CD14-positive monocyte (primary cell): ENCODE measurements around the gene KIRREL1. TPM values are rescaled to one million over a fixed set of nuclear protein-coding genes. Genes with fewer than 3 reads are reported as not detected.

ENCODE experiments used
- DNase-seq, 3 donors: peaks; one replicate each; pipeline ENCODE4 v3.0.0-alpha.2; 2011 to 2022
- H2AFZ ChIP-seq: 2 replicates; pipeline ENCODE4 v1.6.0; 2012; ENCODE audit warnings: mild to moderate bottlenecking, low read depth, low read length, inconsistent platforms; ENCODE audit not compliant: insufficient read depth, poor library complexity, severe bottlenecking
- H3K27ac ChIP-seq, 2 donors: 1 replicate in 1 of 2; 2 replicates in 1 of 2; pipeline ENCODE4 v1.5.1; 2012 to 2013; ENCODE audit warnings: low read length in 2 of 2, control low read depth in 1 of 2, inconsistent platforms in 1 of 2, low read depth in 1 of 2, mild to moderate bottlenecking in 1 of 2
- H3K27me3 ChIP-seq, 2 donors: one replicate each; pipeline versions ENCODE4 v1.6.0 to v1.6.1; 2011 to 2013; ENCODE audit warnings: low read length in 2 of 2; ENCODE audit not compliant: control insufficient read depth in 2 of 2, insufficient read depth in 2 of 2
- H3K36me3 ChIP-seq, 2 donors: replicated peaks in 1 of 2; 1 replicate in 1 of 2; 2 replicates in 1 of 2; pipeline versions ENCODE4 v1.5.1 to v1.6.1; 2012 to 2013; ENCODE audit warnings: low read length in 2 of 2, control low read depth in 1 of 2, inconsistent platforms in 1 of 2, mild to moderate bottlenecking in 1 of 2; ENCODE audit not compliant: insufficient read depth in 2 of 2, control insufficient read depth in 1 of 2
- H3K4me1 ChIP-seq, 2 donors: 1 replicate in 1 of 2; 2 replicates in 1 of 2; pipeline versions ENCODE4 v1.5.1 to v1.6.1; 2012 to 2013; ENCODE audit warnings: low read length in 2 of 2, control low read depth in 1 of 2, inconsistent platforms in 1 of 2, mild to moderate bottlenecking in 1 of 2, moderate library complexity in 1 of 2; ENCODE audit not compliant: insufficient read depth in 2 of 2, control insufficient read depth in 1 of 2
- H3K4me2 ChIP-seq: replicated peaks from 2 replicates; pipeline ENCODE3; 2012; ENCODE audit warnings: low read length, moderate library complexity, mild to moderate bottlenecking; ENCODE audit not compliant: poor library complexity, severe bottlenecking; ENCODE audit errors: extremely low read depth
- H3K4me3 ChIP-seq, 3 experiments: fragments of 200-600 bp in 1 of 3; sonication (generic) in 1 of 3; replicated peaks in 1 of 3; 1 replicate in 2 of 3; 2 replicates in 1 of 3; pipeline ENCODE4 v1.5.1; 2011 to 2013; ENCODE audit warnings: low read length in 3 of 3, mild to moderate bottlenecking in 3 of 3, control low read depth in 2 of 3, low read depth in 2 of 3, inconsistent platforms in 1 of 3, moderate library complexity in 1 of 3
- H3K79me2 ChIP-seq: 2 replicates; pipeline ENCODE4 v1.6.0; 2012; ENCODE audit warnings: mild to moderate bottlenecking, control low read depth, inconsistent platforms, low read length, moderate library complexity; ENCODE audit not compliant: insufficient read depth
- H3K9ac ChIP-seq: 2 replicates; pipeline ENCODE4 v1.6.0; 2017; ENCODE audit warnings: low read length, mild to moderate bottlenecking; ENCODE audit not compliant: insufficient read depth, poor library complexity, severe bottlenecking
- H3K9me3 ChIP-seq, 2 donors: replicated peaks in 1 of 2; 1 replicate in 1 of 2; 2 replicates in 1 of 2; pipeline versions ENCODE4 v1.5.1 to v1.6.1; 2012 to 2013; ENCODE audit warnings: low read length in 2 of 2, control low read depth in 1 of 2; ENCODE audit not compliant: control insufficient read depth in 1 of 2, insufficient read depth in 1 of 2
- H4K20me1 ChIP-seq: 2 replicates; pipeline ENCODE4 v1.6.0; 2012; ENCODE audit warnings: mild to moderate bottlenecking, low read length, control low read depth, moderate library complexity; ENCODE audit not compliant: insufficient read depth
- H3K27ac Mint-ChIP-seq, 7 donors: one replicate each; pipeline ENCODE4 v1.8.0; 2020; ENCODE audit warnings: mild to moderate bottlenecking in 7 of 7, mixed read lengths in 7 of 7, moderate library complexity in 6 of 7, inconsistent platforms in 2 of 7
- H3K27me3 Mint-ChIP-seq, 3 donors: one replicate each; pipeline ENCODE4 v1.8.0; 2021 to 2022; ENCODE audit warnings: low read depth in 3 of 3, mild to moderate bottlenecking in 3 of 3, mixed read lengths in 3 of 3, moderate library complexity in 3 of 3, inconsistent platforms in 1 of 3
- H3K36me3 Mint-ChIP-seq, 2 donors: one replicate each; pipeline ENCODE4 v1.8.0; 2020; ENCODE audit warnings: mixed read lengths in 2 of 2, inconsistent platforms in 1 of 2, mild to moderate bottlenecking in 1 of 2
- H3K4me1 Mint-ChIP-seq: one replicate; pipeline ENCODE4 v1.8.0; 2020; ENCODE audit warnings: mild to moderate bottlenecking, mixed read lengths
- H3K4me3 Mint-ChIP-seq, 2 donors: one replicate each; pipeline ENCODE4 v1.8.0; 2020; ENCODE audit warnings: mild to moderate bottlenecking in 2 of 2, mixed read lengths in 2 of 2, moderate library complexity in 1 of 2
- H3K9me3 Mint-ChIP-seq, 7 donors: one replicate each; pipeline ENCODE4 v1.8.0; 2020 to 2022; ENCODE audit warnings: mixed read lengths in 7 of 7, mild to moderate bottlenecking in 6 of 7, moderate library complexity in 6 of 7, inconsistent platforms in 2 of 7
- CTCF ChIP-seq: fragments of 200-600 bp; IDR thresholded peaks from one replicate; pipeline ENCODE4 v1.8.0; 2022; ENCODE audit warnings: antibody characterized with exemption, mild to moderate bottlenecking
- WGBS: methylation state at CpG from one replicate; pipeline ENCODE4 v1.1.5; 2013; ENCODE audit warnings: missing lambda C conversion rate; ENCODE audit not compliant: insufficient coverage; 5-methylcytosine and 5-hydroxymethylcytosine counted together
- intact Hi-C, 2 donors: fragments of 100-400 bp; cut with micrococcal nuclease; formaldehyde crosslinking; loops; one replicate each; pipeline versions ENCODE4 v1.15.0 to v1.15.1; 2023
- polyA plus RNA-seq, 3 donors: library from polyadenylated mRNA; depleted of rRNA in 1 of 3; unstranded in 2 of 3; stranded (reverse) in 1 of 3; fragments of 300-500 nt in 2 of 3; fragments of >200 nt in 1 of 3; fragmentation: Illumina TruSeq in 2 of 3; gene quantifications; 1 replicate in 2 of 3; 2 replicates in 1 of 3; pipeline ENCODE4 v1.2.3, GENCODE V29; 2012 to 2021

KIRREL1 gene
- polyA plus RNA-seq, 3 donors: not detected

- Histone ChIP-seq H3K9me3 (no peaks in the 10 kb centered on the region), H3K36me3 (no peaks in the 10 kb centered on the region), H3K4me2 (no peak overlapping the region), H3K4me3 (no peak overlapping the region), H3K4me1 (peaks cover 0 to 7% of the 10 kb centered on the region in 2 donors), H3K9ac (no peak overlapping the region), H3K79me2 (no peaks in the 10 kb centered on the region), H2AFZ (no peak overlapping the region), H3K27ac (no peak overlapping the region), H4K20me1 (no peaks in the 10 kb centered on the region), H3K27me3 (no peaks in the 10 kb centered on the region)
- intact Hi-C loops: no loop called here
- TF ChIP-seq CTCF: no peak
- Mint-ChIP-seq H3K9me3 (no peaks in the 10 kb centered on the region), H3K4me1 (peaks cover 8% of the 10 kb centered on the region), H3K27ac (no peak overlapping the region), H3K36me3 (no peaks in the 10 kb centered on the region), H3K27me3 (peaks cover 5 to 11% (median 8%) of the 10 kb centered on the region in 3 donors), H3K4me3 (no peak overlapping the region)
- no peak for DNase-seq
- no CpG with 5 or more reads among the region's 4 CpGs for WGBS
Measured at GRCh38 chr1:158019171-158019868, 25.9 kb downstream of the KIRREL1 start.

DNA sequence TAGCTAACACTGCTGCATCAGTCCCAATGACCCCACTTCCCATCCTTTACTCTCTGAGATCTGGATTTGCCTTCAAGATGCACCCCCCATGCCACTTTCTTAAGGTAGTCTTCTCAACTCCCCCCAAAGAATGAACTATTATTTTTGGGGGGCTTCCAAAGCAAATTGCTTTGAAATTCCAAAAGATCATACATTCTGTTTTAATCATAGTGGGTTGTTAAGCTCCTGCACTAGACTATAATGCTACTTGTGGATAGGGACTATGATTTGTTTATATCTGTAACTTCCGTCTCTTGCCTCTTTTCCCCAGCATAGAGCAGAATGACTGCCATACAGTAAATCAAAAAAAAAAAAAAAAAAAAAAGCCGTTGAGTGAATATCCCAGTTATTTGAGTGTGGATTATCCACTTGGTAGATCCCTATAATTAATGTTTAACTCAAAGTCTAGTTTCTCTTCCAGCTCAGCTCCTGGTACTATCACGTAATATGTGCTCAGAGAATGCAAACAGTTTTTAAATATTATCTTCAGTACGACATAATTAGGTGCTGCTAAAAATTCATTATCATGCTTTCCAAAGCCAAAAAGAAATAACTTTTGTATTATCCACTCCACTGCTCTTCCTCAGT lies 26.9 kb downstream of the KIRREL1 start:
- Histone ChIP-seq H4K20me1 (no peaks in the 10 kb centered on the region), H3K27ac (no peak overlapping the region), H3K9me3 (no peaks in the 10 kb centered on the region), H3K4me3 (no peak overlapping the region), H3K36me3 (no peaks in the 10 kb centered on the region), H2AFZ (no peak overlapping the region), H3K27me3 (no peaks in the 10 kb centered on the region), H3K9ac (no peak overlapping the region), H3K79me2 (no peaks in the 10 kb centered on the region), H3K4me1 (peaks cover 0 to 7% of the 10 kb centered on the region in 2 donors), H3K4me2 (no peak overlapping the region)
- TF ChIP-seq CTCF: no peak
- Mint-ChIP-seq H3K4me1 (peaks cover 18% of the 10 kb centered on the region), H3K36me3 (no peaks in the 10 kb centered on the region), H3K9me3 (no peaks in the 10 kb centered on the region), H3K27me3 (peaks cover 4 to 13% (median 11%) of the 10 kb centered on the region in 3 donors), H3K27ac (no peak overlapping the region), H3K4me3 (no peak overlapping the region)
- intact Hi-C loops: no loop called here
- no peak for DNase-seq
- WGBS: no CpG with 5 or more reads among the region's 4 CpGs
